ENCODE results near the gene TNFRSF19.

Gene TNFRSF19

GRCh38 chr13:23627410-23627809 is 57.2 kb downstream of the TNFRSF19 start:
- no peak for DNase-seq

DNA sequence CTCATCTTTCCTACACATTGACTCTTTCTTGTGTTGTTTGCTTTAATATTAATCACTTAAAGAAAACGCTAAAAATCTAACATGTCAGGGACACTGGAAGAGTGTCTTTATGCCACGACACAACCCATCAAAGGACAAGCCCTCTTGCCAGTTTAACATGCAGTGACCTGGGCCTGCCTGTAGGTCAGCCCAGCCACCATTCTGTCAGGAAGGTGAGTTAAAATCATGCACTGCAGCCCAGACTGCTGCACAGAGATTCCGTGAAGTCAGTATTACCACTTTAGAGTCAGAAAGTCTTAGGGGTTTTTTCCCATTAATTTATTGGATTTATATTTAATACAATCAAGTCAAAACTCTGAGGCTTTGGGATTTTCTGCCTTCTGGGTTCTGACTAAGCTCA is 58.0 kb downstream of the TNFRSF19 start:
- DNase-seq = no peak

- DNase-seq = no peak
Measured at GRCh38 chr13:23628765-23629565, 58.8 kb downstream of the TNFRSF19 start.

DNA sequence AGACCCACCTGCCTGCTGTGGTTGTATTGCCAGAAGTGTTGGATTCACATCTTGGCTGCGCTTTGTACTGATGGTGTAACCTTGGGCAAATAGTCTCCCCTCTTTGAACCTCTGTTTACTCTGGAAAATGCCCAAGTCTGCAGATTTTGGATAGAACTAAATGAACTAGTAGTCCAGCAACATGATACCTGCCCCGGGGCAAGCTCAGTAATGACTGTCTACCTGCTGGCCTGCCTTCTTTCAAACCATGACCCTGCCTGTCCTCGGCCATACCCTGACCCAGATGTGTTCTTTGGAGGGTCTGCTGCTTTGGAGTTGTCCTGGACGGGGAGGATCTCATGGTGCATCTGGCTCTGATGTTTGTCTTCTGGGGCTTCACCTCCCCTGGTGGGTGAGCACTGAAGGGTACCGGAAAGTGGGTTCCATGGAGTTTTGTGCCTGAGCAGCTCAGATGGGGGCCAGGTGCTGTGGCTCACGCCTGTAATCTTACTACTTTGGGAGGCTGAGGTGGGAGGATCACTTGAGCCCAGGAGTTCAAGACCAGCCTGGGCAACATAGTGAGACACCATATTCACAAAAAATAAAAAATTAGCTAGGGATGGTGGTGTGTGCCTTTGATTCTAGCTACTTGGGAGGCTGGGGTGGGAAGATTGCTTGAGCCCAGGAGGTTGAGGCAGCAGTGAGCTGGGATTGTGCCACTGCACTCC is 59.5 kb downstream of the TNFRSF19 start:
- DNase-seq = no peak

GRCh38 chr13:23630349-23631093 is 60.3 kb downstream of the TNFRSF19 start:
- DNase-seq = no peak

DNA sequence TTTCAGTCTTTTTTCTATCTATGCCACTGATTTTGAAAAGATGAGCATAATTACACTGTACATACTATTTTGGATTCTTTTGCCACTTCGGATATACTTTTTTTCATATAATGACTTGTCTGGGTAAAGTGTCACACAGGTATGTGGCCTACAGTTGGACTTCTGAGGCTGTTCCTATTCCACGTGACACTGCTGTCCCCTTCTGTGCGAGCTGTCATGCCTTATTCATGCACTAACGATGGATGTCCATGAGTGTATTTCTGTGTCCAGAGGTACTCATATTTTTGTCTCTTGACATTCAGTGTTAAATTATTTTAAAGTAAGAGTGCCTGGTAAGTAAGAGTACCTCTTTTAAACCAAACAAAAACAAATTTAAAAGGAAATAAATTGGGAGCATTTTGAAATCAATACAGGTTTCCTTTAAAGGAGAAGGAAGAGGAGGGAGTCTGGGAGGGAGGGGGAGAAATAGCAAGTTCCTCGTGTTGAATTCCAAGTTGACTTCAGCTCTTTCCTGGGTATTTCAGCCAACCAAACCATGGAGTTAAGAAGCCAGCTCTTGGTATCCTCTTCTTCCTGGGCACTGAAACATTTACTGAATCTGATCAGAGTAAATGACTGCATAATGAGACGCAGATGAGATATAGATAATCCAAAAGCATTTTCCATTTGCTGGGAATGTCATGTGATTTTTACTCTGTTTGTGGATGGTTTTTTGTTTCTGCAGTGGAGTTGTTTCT is 61.3 kb downstream of the TNFRSF19 start:
- DNase-seq = no peak

DNA sequence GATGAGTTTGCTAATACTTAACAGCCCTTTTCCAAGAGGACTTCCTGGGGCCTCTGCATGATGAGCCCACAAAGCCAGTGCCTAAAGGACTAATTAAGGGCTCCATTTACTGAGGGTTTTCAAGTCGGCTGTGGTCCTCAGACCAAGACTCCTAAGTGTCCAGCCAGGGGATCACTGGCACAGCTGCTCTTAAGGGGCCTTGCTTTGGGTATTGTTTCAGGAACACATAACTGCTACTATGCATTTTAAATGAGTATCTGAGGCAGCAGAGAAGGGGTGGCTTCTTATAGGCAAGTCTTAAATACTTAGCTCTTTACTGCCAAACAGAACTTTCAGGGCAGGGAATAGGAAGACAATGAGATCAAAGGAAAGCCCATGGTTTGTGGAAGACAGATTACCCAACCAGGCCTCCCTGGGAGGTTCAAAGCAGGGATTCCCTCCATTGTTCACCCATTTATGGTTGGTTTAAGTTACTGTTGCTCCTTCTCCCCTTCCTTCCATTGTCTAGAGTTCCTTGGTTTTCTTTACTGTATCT is 61.9 kb downstream of the TNFRSF19 start:
- no peak for DNase-seq

DNA sequence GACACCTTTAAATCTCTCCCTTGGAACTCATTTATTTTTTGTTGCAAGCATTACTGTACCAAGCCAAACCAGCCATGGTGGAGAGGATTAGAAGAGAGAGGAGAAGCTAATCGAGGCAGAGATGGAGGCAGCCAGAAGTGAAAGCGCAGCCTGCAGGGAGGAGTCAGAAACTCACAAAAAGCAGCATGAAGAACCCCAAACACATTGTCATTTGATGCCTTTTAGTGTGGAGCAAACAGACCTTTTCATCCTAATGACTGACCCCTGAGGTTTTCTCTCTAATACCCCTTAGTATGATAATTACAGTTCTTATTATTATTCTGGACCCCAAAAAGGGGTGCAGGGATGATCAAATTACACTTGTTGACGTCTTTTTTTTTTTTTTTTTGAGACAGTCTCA is 62.5 kb downstream of the TNFRSF19 start:
- no peak for DNase-seq

DNA sequence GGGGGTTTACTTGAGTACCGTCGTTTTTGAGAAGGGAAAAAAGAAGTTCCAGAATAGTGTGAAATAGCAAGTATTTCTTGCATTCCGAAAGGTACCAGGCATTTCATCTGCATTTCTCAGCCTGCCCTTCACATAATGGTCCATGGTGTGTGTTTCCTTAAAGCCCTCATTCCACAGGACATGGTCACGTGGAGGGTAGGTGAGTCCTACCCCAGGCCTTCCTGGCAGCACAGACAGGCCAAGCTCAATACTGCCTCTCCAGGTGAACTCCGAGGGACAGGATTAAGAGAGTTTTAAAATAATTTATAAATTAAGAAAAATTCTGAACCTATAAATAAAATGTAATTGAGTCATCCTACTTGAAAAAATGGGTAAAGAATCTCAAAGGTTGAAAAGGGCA is 64.7 kb downstream of the TNFRSF19 start:
- DNase-seq = no peak

DNA sequence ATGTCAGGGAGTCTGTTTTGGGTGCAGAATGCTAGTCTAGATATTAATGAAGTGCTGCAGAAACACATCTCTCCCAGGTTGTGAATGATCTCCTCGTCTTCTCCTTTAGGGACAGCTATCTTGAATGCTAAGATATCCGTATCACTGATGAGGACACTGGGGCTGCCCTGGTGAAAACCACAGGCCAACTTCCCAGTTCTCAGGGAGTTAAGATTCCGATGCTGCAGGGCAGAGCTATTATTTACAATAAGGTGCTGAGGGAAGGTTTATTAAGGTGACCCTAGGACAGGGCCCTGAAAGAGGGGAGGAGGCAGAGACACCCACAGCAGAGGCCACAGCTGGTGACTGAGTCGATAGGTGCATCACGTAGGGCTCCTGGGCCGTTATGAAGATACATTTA is 66.1 kb downstream of the TNFRSF19 start:
- DNase-seq = no peak

DNA sequence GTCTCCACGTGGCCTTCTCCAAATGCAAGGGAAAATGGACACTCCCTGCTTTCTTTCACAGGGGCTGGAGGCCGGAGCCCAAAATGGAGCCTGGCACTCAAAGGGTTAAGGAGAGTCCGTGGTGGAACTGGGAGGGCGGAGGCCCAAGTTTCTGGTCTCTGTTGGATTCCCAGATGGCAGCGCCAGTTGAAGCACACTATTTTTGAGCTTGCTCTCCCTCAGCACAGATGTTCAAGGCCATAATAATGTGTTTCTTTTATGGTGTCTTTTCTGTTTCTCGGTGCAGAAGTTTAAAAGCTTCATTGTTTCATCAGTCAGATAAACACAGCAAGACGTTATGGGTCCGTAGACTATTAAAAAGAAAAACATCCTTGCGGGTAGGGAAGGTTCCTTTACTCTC is 67.6 kb downstream of the TNFRSF19 start:
- peak in 3 of 56 donors; percentile 9 to 18 (median 17) for DNase-seq

- DNase-seq = peak in 5 of 56 donors; percentile 10 to 22 (median 18)
Measured at GRCh38 chr13:23639674-23640073, 69.5 kb downstream of the TNFRSF19 start.

DNA sequence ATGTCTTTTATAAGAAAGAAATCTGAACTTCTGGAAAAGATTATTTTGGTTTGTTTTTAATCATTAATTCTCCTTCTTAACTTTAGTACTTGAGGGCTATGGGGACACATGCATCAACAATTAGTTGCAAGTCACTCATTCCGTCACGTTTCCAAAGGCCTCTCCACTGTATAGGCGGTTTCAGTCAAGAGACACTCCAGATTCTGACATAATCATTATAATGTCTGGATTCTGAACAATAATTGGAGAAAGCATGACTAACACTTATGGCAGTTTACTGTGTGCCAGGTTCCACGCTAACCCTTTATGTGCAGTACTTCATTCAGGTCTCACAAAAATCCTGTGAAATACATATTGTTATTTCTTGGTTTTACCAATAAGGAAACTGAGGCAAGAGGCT is 71.9 kb downstream of the TNFRSF19 start:
- DNase-seq = no peak

DNA sequence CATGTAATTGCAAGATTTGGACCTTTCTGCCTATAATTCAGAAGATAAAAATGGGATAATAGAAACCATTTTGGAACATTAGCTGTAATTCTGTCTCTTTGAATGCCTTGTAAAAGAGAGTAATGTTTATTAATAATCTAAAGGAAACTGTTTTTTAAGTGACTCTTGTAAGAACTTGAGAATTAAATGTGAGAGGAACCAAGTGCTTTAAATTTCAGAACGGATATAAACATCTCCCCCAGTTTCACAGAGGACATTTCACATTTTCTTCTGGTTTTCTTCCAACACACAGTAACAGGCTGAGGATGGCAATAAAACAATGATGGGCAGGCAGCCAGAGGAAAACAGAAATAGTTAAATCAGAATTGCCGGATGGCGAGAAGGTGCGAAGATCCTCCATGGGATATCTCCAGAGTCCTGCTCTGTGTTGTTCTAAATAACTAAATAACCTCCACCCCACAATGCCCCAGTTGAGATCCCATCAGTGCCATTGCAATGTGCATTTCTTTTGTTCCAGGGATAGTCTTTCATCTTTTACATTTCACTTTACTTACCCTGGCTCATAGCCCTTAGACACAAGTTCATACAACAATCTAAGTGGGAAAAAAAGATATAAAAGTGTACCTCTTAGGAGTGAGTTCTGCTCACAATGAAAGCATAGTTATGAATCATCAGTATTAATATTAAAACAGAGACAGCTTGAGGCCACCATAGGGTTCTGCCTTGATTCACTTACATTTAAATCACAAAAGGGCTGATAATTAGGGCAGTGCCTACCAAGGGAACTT is 73.3 kb downstream of the TNFRSF19 start:
- no peak for DNase-seq

DNA sequence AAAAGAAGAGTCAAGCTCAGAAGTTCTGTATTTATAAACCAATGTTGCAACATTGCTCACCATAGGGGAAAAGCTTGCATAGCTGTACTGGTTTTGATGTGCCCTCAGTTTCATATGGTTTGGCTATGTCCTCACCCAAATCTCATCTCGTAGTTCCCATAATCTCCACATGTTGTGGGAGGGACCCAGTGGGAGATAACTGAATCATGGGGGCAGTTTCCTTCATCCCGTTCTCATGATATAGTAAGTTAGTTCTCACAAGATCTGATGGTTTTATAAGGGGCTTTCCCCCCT is 73.9 kb downstream of the TNFRSF19 start:
- no peak for DNase-seq

DNA sequence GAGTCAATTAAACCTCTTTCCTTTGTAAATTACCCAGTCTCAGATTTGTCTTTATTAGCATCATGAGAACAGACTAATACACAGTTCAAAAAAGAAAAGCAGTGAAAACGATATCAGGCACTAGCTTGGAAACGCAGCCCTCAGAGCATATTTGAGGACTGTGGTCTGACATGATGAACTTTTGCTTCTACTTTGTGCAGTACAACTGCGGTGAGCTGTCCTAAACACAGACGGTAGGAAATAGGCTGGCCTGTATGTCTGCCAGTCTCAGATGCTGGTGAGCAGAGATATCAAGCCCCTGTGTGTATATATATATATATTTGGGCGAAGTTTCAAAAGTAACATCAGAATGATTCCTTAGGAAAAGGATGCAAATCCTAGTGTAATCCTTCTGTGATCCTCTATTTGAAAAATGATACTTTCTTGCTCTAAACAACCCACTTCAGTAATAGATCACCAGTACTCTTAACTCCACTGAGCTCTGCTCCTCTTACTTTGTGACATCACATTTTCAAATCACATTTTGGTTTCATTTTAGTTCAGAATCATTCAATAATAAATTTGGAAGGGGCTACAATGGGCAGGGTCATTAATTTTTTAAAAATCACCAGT is 74.4 kb downstream of the TNFRSF19 start:
- DNase-seq = no peak

- DNase-seq = no peak
Measured at GRCh38 chr13:23645851-23646250, 75.6 kb downstream of the TNFRSF19 start.

GRCh38 chr13:23651439-23651838 is 81.2 kb downstream of the TNFRSF19 start:
- DNase-seq = no peak

DNA sequence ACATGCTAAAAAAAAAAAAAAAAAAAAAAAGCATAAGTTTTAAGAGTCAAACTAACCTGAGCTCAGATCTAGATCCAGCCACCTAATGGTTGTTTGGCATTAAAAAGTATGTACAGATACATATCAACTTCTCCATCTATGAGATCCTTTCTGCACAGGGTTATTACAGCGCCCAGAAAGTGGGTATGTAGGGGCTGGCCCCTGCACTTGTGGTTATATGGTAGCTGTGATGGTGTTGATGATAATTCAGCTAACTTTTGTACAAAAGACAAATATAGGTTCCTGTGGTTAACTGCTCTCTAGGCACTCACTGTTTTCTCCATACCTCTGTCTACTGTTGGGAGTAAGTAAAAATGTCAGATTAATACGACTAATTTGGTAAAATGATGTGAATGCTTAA is 81.7 kb downstream of the TNFRSF19 start:
- no peak for DNase-seq
